ENCODE measurements around the gene NKAIN4. TPM values are rescaled to one million over a fixed set of nuclear protein-coding genes. Genes with fewer than 3 reads are reported as not detected.

NKAIN4 gene
- total RNA-seq, 1 donor from 2014 or later = not detected

- intact Hi-C loops (cut with DNase I) = no loop called here
- no peak for ATAC-seq (ENCODE audit: poor library complexity)
- DNase-seq = no peak
Observed at GRCh38 chr20:63289311-63290135, 35.3 kb upstream of the NKAIN4 start.

GRCh38 chr20:63288581-63289251, 34.5 kb upstream of the NKAIN4 start:
- DNase-seq (no peak), ATAC-seq (ENCODE audit: poor library complexity) (no peak)
- intact Hi-C loops (cut with DNase I) = no loop called here

- ATAC-seq (ENCODE audit: poor library complexity) (no peak), DNase-seq (no peak)
- intact Hi-C loops (cut with DNase I) = no loop called here
Observed at GRCh38 chr20:63287697-63288580, 33.7 kb upstream of the NKAIN4 start.

- DNase-seq (no peak), ATAC-seq (ENCODE audit: poor library complexity) (no peak)
- intact Hi-C loops (cut with DNase I) = no loop called here
Observed at GRCh38 chr20:63286781-63287696, 32.8 kb upstream of the NKAIN4 start.

GRCh38 chr20:63285636-63286615, 31.7 kb upstream of the NKAIN4 start:
- DNase-seq = no peak
- intact Hi-C loops (cut with DNase I) = no loop called here
- ATAC-seq (ENCODE audit: poor library complexity) = no peak

- ATAC-seq (ENCODE audit: poor library complexity) (no peak), DNase-seq (no peak)
- intact Hi-C loops (cut with DNase I) = no loop called here
Observed at GRCh38 chr20:63284981-63285524, 30.8 kb upstream of the NKAIN4 start.

- intact Hi-C loops (cut with DNase I) = no loop called here
- no peak for ATAC-seq (ENCODE audit: poor library complexity)
- no peak for DNase-seq
Observed at GRCh38 chr20:63284544-63284949, 30.3 kb upstream of the NKAIN4 start.

- intact Hi-C loops (cut with DNase I) = no loop called here
- no peak for DNase-seq
- no peak for ATAC-seq (ENCODE audit: poor library complexity)
Observed at GRCh38 chr20:63284083-63284440, 29.8 kb upstream of the NKAIN4 start.

- no peak for DNase-seq
- intact Hi-C loops (cut with DNase I) = no loop called here
Observed at GRCh38 chr20:63283397-63284082, 29.3 kb upstream of the NKAIN4 start.

GRCh38 chr20:63282946-63283345, 28.7 kb upstream of the NKAIN4 start:
- no peak for ATAC-seq (ENCODE audit: poor library complexity)
- intact Hi-C loops (cut with DNase I) = no loop called here
- DNase-seq = no peak

More at GRCh38 chr20:63283397-63284082, 29.3 kb upstream of the NKAIN4 start:
- no peak for ATAC-seq (ENCODE audit: poor library complexity)

- no peak for ATAC-seq (ENCODE audit: poor library complexity)
- intact Hi-C loops (cut with DNase I) = no loop called here
- DNase-seq = no peak
Observed at GRCh38 chr20:63281742-63282665, 27.7 kb upstream of the NKAIN4 start.

GRCh38 chr20:63280929-63281545, 26.8 kb upstream of the NKAIN4 start:
- ATAC-seq (ENCODE audit: poor library complexity) (no peak), DNase-seq (no peak)
- intact Hi-C loops (cut with DNase I) = no loop called here

GRCh38 chr20:63280371-63280770, 26.1 kb upstream of the NKAIN4 start:
- intact Hi-C loops (cut with DNase I) = no loop called here

GRCh38 chr20:63279931-63280330, 25.7 kb upstream of the NKAIN4 start:
- no peak for DNase-seq
- ATAC-seq (ENCODE audit: poor library complexity) = no peak
- intact Hi-C loops (cut with DNase I) = no loop called here

More at GRCh38 chr20:63280371-63280770, 26.1 kb upstream of the NKAIN4 start:
- DNase-seq = no peak
- no peak for ATAC-seq (ENCODE audit: poor library complexity)

GRCh38 chr20:63278661-63279060, 24.4 kb upstream of the NKAIN4 start:
- ATAC-seq (ENCODE audit: poor library complexity) (no peak), DNase-seq (no peak)
- intact Hi-C loops (cut with DNase I) = no loop called here

All from Right ventricle myocardium superior (tissue), 1 donor.